GM18951 (cell line): ENCODE measurements around the gene FAHD1.
"Not testable (repeated sequence)": the region's sequence is repeated elsewhere in the genome, so short reads cannot be mapped to it uniquely, and the experiment has no call there.

Experiments
- POLR2A ChIP-seq: IDR thresholded peaks from 4 replicates; pipeline ENCODE4 v1.6.1; 2011; ENCODE audit warnings: mild to moderate bottlenecking; ENCODE audit not compliant: insufficient read length, insufficient read depth; ENCODE audit errors: extremely low read depth
- in situ Hi-C: fragments of 300-500 bp; cut with MboI; formaldehyde crosslinking; loops from one replicate; pipeline ENCODE4 v1.12.0; 2022; ENCODE audit warnings: low sequenced_read_pairs, mixed read lengths, inconsistent platforms; ENCODE audit not compliant: unreplicated experiment

The FAHD1 gene

GRCh38 chr16:1861730-1862129, 34.7 kb downstream of the FAHD1 start:
- TF ChIP-seq POLR2A, result no peak
- in situ Hi-C loops, result no loop called here

GRCh38 chr16:1862394-1862793, 35.4 kb downstream of the FAHD1 start:
- no peak for TF ChIP-seq POLR2A
- in situ Hi-C loops, result no loop called here

GRCh38 chr16:1863681-1864460, 36.9 kb downstream of the FAHD1 start:
- in situ Hi-C loops, result no loop called here
- no peak for TF ChIP-seq POLR2A

- in situ Hi-C loops, result no loop called here
- no peak for TF ChIP-seq POLR2A
Measured at GRCh38 chr16:1865902-1866690, 39.1 kb downstream of the FAHD1 start.

GRCh38 chr16:1870365-1871082, 43.5 kb downstream of the FAHD1 start:
- in situ Hi-C loops, result no loop called here

GRCh38 chr16:1871974-1872635, 45.1 kb downstream of the FAHD1 start, which contains the start of gene MEIOB:
MEIOB (minus strand) TSS chr16:1872164; CDS start chr16:1868175, 3,989 bp downstream.
- TF ChIP-seq POLR2A, result no peak
- in situ Hi-C loops, result no loop called here

More at GRCh38 chr16:1870365-1871082, 43.5 kb downstream of the FAHD1 start:
- TF ChIP-seq POLR2A, result no peak

- no peak for TF ChIP-seq POLR2A
- in situ Hi-C loops, result no loop called here
Measured at GRCh38 chr16:1874854-1875253, 47.8 kb downstream of the FAHD1 start.

- in situ Hi-C loops, result not testable (repeated sequence)
Measured at GRCh38 chr16:1876066-1876465, 49.1 kb downstream of the FAHD1 start.

GRCh38 chr16:1876468-1876867, 49.5 kb downstream of the FAHD1 start:
- no peak for TF ChIP-seq POLR2A
- in situ Hi-C loops, result no loop called here

GRCh38 chr16:1877089-1877488, 50.1 kb downstream of the FAHD1 start:
- TF ChIP-seq POLR2A, result no peak

GRCh38 chr16:1877804-1878203, 50.8 kb downstream of the FAHD1 start:
- in situ Hi-C loops, result no loop called here
- TF ChIP-seq POLR2A, result no peak

More at GRCh38 chr16:1877089-1877488, 50.1 kb downstream of the FAHD1 start:
- in situ Hi-C loops, result no loop called here

- in situ Hi-C loops, result no loop called here
Measured at GRCh38 chr16:1878256-1878655, 51.2 kb downstream of the FAHD1 start.

More at GRCh38 chr16:1878256-1878655, 51.2 kb downstream of the FAHD1 start:
- TF ChIP-seq POLR2A, result no peak
